CD14-positive monocyte (primary cell): Measurements from ENCODE around the gene SPSB3. TPM values are rescaled to one million over a fixed set of nuclear protein-coding genes. Genes with fewer than 3 reads are reported as not detected.

Experiments
- DNase-seq, 3 donors: peaks; one replicate each; pipeline ENCODE4 v3.0.0-alpha.2; 2011 to 2022
- H2AFZ ChIP-seq: 2 replicates; pipeline ENCODE4 v1.6.0; 2012; ENCODE audit warnings: mild to moderate bottlenecking, low read depth, low read length, inconsistent platforms; ENCODE audit not compliant: insufficient read depth, poor library complexity, severe bottlenecking
- H3K27ac ChIP-seq, 2 donors: 1 replicate in 1 of 2; 2 replicates in 1 of 2; pipeline ENCODE4 v1.5.1; 2012 to 2013; ENCODE audit warnings: low read length in 2 of 2, control low read depth in 1 of 2, inconsistent platforms in 1 of 2, low read depth in 1 of 2, mild to moderate bottlenecking in 1 of 2
- H3K27me3 ChIP-seq, 2 donors: one replicate each; pipeline versions ENCODE4 v1.6.0 to v1.6.1; 2011 to 2013; ENCODE audit warnings: low read length in 2 of 2; ENCODE audit not compliant: control insufficient read depth in 2 of 2, insufficient read depth in 2 of 2
- H3K36me3 ChIP-seq, 2 donors: replicated peaks in 1 of 2; 1 replicate in 1 of 2; 2 replicates in 1 of 2; pipeline versions ENCODE4 v1.5.1 to v1.6.1; 2012 to 2013; ENCODE audit warnings: low read length in 2 of 2, control low read depth in 1 of 2, inconsistent platforms in 1 of 2, mild to moderate bottlenecking in 1 of 2; ENCODE audit not compliant: insufficient read depth in 2 of 2, control insufficient read depth in 1 of 2
- H3K4me1 ChIP-seq, 2 donors: 1 replicate in 1 of 2; 2 replicates in 1 of 2; pipeline versions ENCODE4 v1.5.1 to v1.6.1; 2012 to 2013; ENCODE audit warnings: low read length in 2 of 2, control low read depth in 1 of 2, inconsistent platforms in 1 of 2, mild to moderate bottlenecking in 1 of 2, moderate library complexity in 1 of 2; ENCODE audit not compliant: insufficient read depth in 2 of 2, control insufficient read depth in 1 of 2
- H3K4me2 ChIP-seq: replicated peaks from 2 replicates; pipeline ENCODE3; 2012; ENCODE audit warnings: low read length, moderate library complexity, mild to moderate bottlenecking; ENCODE audit not compliant: poor library complexity, severe bottlenecking; ENCODE audit errors: extremely low read depth
- H3K4me3 ChIP-seq, 3 experiments: fragments of 200-600 bp in 1 of 3; sonication (generic) in 1 of 3; replicated peaks in 1 of 3; 1 replicate in 2 of 3; 2 replicates in 1 of 3; pipeline ENCODE4 v1.5.1; 2011 to 2013; ENCODE audit warnings: low read length in 3 of 3, mild to moderate bottlenecking in 3 of 3, control low read depth in 2 of 3, low read depth in 2 of 3, inconsistent platforms in 1 of 3, moderate library complexity in 1 of 3
- H3K79me2 ChIP-seq: 2 replicates; pipeline ENCODE4 v1.6.0; 2012; ENCODE audit warnings: mild to moderate bottlenecking, control low read depth, inconsistent platforms, low read length, moderate library complexity; ENCODE audit not compliant: insufficient read depth
- H3K9ac ChIP-seq: 2 replicates; pipeline ENCODE4 v1.6.0; 2017; ENCODE audit warnings: low read length, mild to moderate bottlenecking; ENCODE audit not compliant: insufficient read depth, poor library complexity, severe bottlenecking
- H3K9me3 ChIP-seq, 2 donors: replicated peaks in 1 of 2; 1 replicate in 1 of 2; 2 replicates in 1 of 2; pipeline versions ENCODE4 v1.5.1 to v1.6.1; 2012 to 2013; ENCODE audit warnings: low read length in 2 of 2, control low read depth in 1 of 2; ENCODE audit not compliant: control insufficient read depth in 1 of 2, insufficient read depth in 1 of 2
- H4K20me1 ChIP-seq: 2 replicates; pipeline ENCODE4 v1.6.0; 2012; ENCODE audit warnings: mild to moderate bottlenecking, low read length, control low read depth, moderate library complexity; ENCODE audit not compliant: insufficient read depth
- H3K27ac Mint-ChIP-seq, 7 donors: one replicate each; pipeline ENCODE4 v1.8.0; 2020; ENCODE audit warnings: mild to moderate bottlenecking in 7 of 7, mixed read lengths in 7 of 7, moderate library complexity in 6 of 7, inconsistent platforms in 2 of 7
- H3K27me3 Mint-ChIP-seq, 3 donors: one replicate each; pipeline ENCODE4 v1.8.0; 2021 to 2022; ENCODE audit warnings: low read depth in 3 of 3, mild to moderate bottlenecking in 3 of 3, mixed read lengths in 3 of 3, moderate library complexity in 3 of 3, inconsistent platforms in 1 of 3
- H3K36me3 Mint-ChIP-seq, 2 donors: one replicate each; pipeline ENCODE4 v1.8.0; 2020; ENCODE audit warnings: mixed read lengths in 2 of 2, inconsistent platforms in 1 of 2, mild to moderate bottlenecking in 1 of 2
- H3K4me1 Mint-ChIP-seq: one replicate; pipeline ENCODE4 v1.8.0; 2020; ENCODE audit warnings: mild to moderate bottlenecking, mixed read lengths
- H3K4me3 Mint-ChIP-seq, 2 donors: one replicate each; pipeline ENCODE4 v1.8.0; 2020; ENCODE audit warnings: mild to moderate bottlenecking in 2 of 2, mixed read lengths in 2 of 2, moderate library complexity in 1 of 2
- H3K9me3 Mint-ChIP-seq, 7 donors: one replicate each; pipeline ENCODE4 v1.8.0; 2020 to 2022; ENCODE audit warnings: mixed read lengths in 7 of 7, mild to moderate bottlenecking in 6 of 7, moderate library complexity in 6 of 7, inconsistent platforms in 2 of 7
- WGBS: methylation state at CpG from one replicate; pipeline ENCODE4 v1.1.5; 2013; ENCODE audit warnings: missing lambda C conversion rate; ENCODE audit not compliant: insufficient coverage; 5-methylcytosine and 5-hydroxymethylcytosine counted together
- intact Hi-C, 2 donors: fragments of 100-400 bp; cut with micrococcal nuclease; formaldehyde crosslinking; loops; one replicate each; pipeline versions ENCODE4 v1.15.0 to v1.15.1; 2023
- polyA plus RNA-seq, 3 donors: library from polyadenylated mRNA; depleted of rRNA in 1 of 3; unstranded in 2 of 3; stranded (reverse) in 1 of 3; fragments of 300-500 nt in 2 of 3; fragments of >200 nt in 1 of 3; fragmentation: Illumina TruSeq in 2 of 3; gene quantifications; 1 replicate in 2 of 3; 2 replicates in 1 of 3; pipeline ENCODE4 v1.2.3, GENCODE V29; 2012 to 2021
- TF ChIP-seq, protein P1 (sequence below): fragments of 200-600 bp; IDR thresholded peaks from one replicate; pipeline ENCODE4 v1.8.0; 2022; ENCODE audit warnings: antibody characterized with exemption, mild to moderate bottlenecking

Gene SPSB3
- polyA plus RNA-seq, 3 donors, result 36.8 to 151 (median 40.2) TPM

DNA sequence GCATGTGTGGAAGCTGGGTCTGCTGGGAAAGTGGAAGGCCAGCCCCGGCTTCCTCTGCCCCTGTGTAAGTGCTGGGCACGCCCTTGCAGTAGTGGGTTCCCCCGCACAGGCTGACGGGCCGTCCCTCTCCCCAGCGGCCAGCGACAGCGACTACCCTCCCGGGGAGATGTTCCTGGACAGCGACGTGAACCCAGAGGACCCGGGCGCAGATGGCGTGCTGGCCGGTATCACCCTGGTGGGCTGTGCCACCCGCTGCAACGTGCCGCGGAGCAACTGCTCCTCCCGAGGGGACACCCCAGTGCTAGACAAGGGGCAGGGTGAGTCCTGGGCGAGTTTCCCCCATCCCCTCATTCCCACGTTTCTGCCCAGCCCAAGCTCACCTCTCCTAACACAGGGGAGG lies 16.5 kb downstream of the SPSB3 start:
- Histone ChIP-seq H3K4me1 (peaks cover 10 to 12% of the 10 kb centered on the region in 2 donors), H3K4me2 (no peak overlapping the region), H3K4me3 (no peak overlapping the region), H3K79me2 (peaks cover 2% of the 10 kb centered on the region), H2AFZ (no peak overlapping the region), H4K20me1 (peaks cover 40% of the 10 kb centered on the region), H3K27me3 (no peaks in the 10 kb centered on the region), H3K9ac (no peak overlapping the region), H3K27ac (no peak overlapping the region), H3K36me3 (peaks cover 77 to 80% of the 10 kb centered on the region in 2 donors), H3K9me3 (no peaks in the 10 kb centered on the region)
- intact Hi-C loops, result no loop called here
- Mint-ChIP-seq H3K9me3 (peaks cover 0 to 2% (median 0%) of the 10 kb centered on the region in 7 donors), H3K27ac (peak overlapping the region in 1 of 7 donors; percentile 69), H3K4me1 (peaks cover 9% of the 10 kb centered on the region), H3K4me3 (no peak overlapping the region), H3K36me3 (peaks cover 42 to 70% of the 10 kb centered on the region in 2 donors), H3K27me3 (peaks cover 0 to 1% (median 0%) of the 10 kb centered on the region in 3 donors)
- no peak for DNase-seq
- TF ChIP-seq, protein P1, sequence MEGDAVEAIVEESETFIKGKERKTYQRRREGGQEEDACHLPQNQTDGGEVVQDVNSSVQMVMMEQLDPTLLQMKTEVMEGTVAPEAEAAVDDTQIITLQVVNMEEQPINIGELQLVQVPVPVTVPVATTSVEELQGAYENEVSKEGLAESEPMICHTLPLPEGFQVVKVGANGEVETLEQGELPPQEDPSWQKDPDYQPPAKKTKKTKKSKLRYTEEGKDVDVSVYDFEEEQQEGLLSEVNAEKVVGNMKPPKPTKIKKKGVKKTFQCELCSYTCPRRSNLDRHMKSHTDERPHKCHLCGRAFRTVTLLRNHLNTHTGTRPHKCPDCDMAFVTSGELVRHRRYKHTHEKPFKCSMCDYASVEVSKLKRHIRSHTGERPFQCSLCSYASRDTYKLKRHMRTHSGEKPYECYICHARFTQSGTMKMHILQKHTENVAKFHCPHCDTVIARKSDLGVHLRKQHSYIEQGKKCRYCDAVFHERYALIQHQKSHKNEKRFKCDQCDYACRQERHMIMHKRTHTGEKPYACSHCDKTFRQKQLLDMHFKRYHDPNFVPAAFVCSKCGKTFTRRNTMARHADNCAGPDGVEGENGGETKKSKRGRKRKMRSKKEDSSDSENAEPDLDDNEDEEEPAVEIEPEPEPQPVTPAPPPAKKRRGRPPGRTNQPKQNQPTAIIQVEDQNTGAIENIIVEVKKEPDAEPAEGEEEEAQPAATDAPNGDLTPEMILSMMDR, result no peak
- 95% methylated on average over 21 of the region's 22 CpGs for WGBS

DNA sequence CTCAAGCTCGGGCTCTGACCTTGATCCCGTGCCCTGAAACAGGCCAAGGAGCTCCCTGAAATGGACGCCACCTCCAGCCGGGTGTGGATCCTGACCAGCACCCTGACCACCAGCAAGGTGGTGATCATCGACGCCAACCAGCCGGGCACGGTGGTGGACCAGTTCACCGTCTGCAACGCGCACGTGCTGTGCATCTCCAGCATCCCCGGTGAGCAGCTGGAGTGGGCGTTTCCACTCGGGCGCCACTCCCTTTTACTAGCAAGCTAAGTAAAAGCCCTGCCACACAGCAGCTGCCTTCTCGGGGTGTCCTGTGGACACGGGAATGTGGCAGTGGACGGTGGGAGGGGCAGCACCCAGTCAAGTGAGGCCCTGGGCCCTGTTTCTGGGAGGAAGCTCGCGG lies 17.4 kb downstream of the SPSB3 start:
- peaks cover 3% of the 10 kb centered on the region for H3K4me1 Mint-ChIP-seq
- Histone ChIP-seq H3K27me3 (no peaks in the 10 kb centered on the region), H2AFZ (no peak overlapping the region), H3K27ac (no peak overlapping the region), H3K4me1 (peaks cover 1 to 4% of the 10 kb centered on the region in 2 donors), H3K79me2 (no peaks in the 10 kb centered on the region), H3K4me2 (no peak overlapping the region), H4K20me1 (peaks cover 31% of the 10 kb centered on the region), H3K9me3 (no peaks in the 10 kb centered on the region), H3K9ac (no peak overlapping the region), H3K4me3 (no peak overlapping the region), H3K36me3 (peaks cover 86 to 89% of the 10 kb centered on the region in 2 donors)
- H3K27ac Mint-ChIP-seq, result peak overlapping the region in 1 of 7 donors; percentile 30
- TF ChIP-seq, protein P1, result no peak
- no peak for DNase-seq
- 92% methylated on average over 16 of the region's 21 CpGs for WGBS
- H3K9me3 Mint-ChIP-seq, result peaks cover 0 to 2% (median 0%) of the 10 kb centered on the region in 7 donors
- H3K27me3 Mint-ChIP-seq, result peaks cover 0 to 2% (median 2%) of the 10 kb centered on the region in 3 donors
- intact Hi-C loops, result no loop called here
- H3K4me3 Mint-ChIP-seq, result no peak overlapping the region
- peaks cover 49 to 78% of the 10 kb centered on the region in 2 donors for H3K36me3 Mint-ChIP-seq
